ENCODE results near the gene CRACR2A.

Gene CRACR2A

GRCh38 chr12:3593906-3594483, 158.9 kb downstream of the CRACR2A start:
- Histone ChIP-seq H3K9me3 (ENCODE audit: low read length) (no peaks in the 10 kb centered on the region), H3K27me3 (ENCODE audit: insufficient read depth, low read length) (no peaks in the 10 kb centered on the region), H3K9ac (ENCODE audit: low read length) (no peak overlapping the region), H3K27ac (ENCODE audit: low read depth, low read length, poor library complexity, severe bottlenecking) (no peak overlapping the region), H3K4me2 (ENCODE audit: low read length) (no peak overlapping the region), H3K79me2 (ENCODE audit: insufficient read depth, low read length) (no peaks in the 10 kb centered on the region), H4K20me1 (ENCODE audit: insufficient read depth, low read length) (no peaks in the 10 kb centered on the region), H3K36me3 (ENCODE audit: insufficient read depth, low read length) (no peaks in the 10 kb centered on the region), H3K4me3 (ENCODE audit: low read depth, low read length, poor library complexity, severe bottlenecking) (no peak overlapping the region), H2AFZ (ENCODE audit: low read length) (no peak overlapping the region), H3K9me2 (ENCODE audit: low read depth, low read length) (no peaks in the 10 kb centered on the region), H3K4me1 (ENCODE audit: insufficient read depth, low read length, severe bottlenecking) (no peaks in the 10 kb centered on the region), H3F3A (ENCODE audit: insufficient read depth, low read length) (no peaks in the 10 kb centered on the region)
- TF ChIP-seq, protein P1, sequence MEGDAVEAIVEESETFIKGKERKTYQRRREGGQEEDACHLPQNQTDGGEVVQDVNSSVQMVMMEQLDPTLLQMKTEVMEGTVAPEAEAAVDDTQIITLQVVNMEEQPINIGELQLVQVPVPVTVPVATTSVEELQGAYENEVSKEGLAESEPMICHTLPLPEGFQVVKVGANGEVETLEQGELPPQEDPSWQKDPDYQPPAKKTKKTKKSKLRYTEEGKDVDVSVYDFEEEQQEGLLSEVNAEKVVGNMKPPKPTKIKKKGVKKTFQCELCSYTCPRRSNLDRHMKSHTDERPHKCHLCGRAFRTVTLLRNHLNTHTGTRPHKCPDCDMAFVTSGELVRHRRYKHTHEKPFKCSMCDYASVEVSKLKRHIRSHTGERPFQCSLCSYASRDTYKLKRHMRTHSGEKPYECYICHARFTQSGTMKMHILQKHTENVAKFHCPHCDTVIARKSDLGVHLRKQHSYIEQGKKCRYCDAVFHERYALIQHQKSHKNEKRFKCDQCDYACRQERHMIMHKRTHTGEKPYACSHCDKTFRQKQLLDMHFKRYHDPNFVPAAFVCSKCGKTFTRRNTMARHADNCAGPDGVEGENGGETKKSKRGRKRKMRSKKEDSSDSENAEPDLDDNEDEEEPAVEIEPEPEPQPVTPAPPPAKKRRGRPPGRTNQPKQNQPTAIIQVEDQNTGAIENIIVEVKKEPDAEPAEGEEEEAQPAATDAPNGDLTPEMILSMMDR (IDR thresholded peaks at IDR 0.05; ENCODE audit: low read length), result no peak
- TF ChIP-seq EZH2 (IDR thresholded peaks at IDR 0.05; ENCODE audit: borderline replicate concordance, low read length), result no peak

DNA sequence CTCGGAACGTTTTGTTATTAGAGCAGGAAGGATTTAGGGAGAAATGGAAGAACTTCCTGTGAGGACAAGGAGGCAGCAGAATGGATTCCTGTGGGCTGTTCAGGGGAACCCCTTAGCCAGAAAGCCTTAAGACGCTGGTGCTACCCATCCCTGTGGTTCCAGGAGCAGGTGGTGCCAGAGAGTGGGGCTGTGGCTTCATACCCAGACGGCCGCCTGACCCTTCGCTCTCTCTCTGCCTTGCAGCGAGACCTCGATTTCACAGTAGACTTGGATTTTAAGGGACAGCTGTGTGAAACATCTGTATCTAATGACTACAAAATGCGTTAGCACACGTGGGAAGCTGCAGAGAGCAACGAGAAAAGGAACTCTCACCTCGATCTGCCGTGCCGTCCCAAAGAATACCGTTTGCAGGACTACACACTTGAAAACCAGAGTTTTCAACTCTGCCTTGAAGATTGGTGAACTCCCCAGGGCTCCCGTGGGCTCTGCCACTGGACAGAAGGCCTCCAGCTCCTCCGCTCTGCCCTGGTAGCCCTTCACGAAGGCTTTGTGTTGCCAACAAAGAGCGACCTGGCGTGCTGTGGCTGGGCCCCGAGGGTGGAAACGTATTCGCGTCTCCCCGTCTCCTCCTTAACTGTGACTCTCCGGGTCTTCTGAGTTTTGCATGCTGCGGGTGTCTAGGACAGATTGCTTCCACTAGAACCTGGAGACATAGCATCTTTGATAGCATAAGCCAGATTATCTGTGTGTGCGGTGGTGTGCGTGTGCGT, 159.9 kb downstream of the CRACR2A start:
- TF ChIP-seq EZH2 (IDR thresholded peaks at IDR 0.05; ENCODE audit: borderline replicate concordance, low read length), result no peak
- Histone ChIP-seq H3K79me2 (ENCODE audit: insufficient read depth, low read length) (no peaks in the 10 kb centered on the region), H3K27ac (ENCODE audit: low read depth, low read length, poor library complexity, severe bottlenecking) (no peak overlapping the region), H3K4me1 (ENCODE audit: insufficient read depth, low read length, severe bottlenecking) (no peaks in the 10 kb centered on the region), H3K27me3 (ENCODE audit: insufficient read depth, low read length) (no peaks in the 10 kb centered on the region), H3K9me3 (ENCODE audit: low read length) (no peaks in the 10 kb centered on the region), H3K4me2 (ENCODE audit: low read length) (no peak overlapping the region), H3K9me2 (ENCODE audit: low read depth, low read length) (no peaks in the 10 kb centered on the region), H3K36me3 (ENCODE audit: insufficient read depth, low read length) (no peaks in the 10 kb centered on the region), H4K20me1 (ENCODE audit: insufficient read depth, low read length) (no peaks in the 10 kb centered on the region), H2AFZ (ENCODE audit: low read length) (no peak overlapping the region), H3K9ac (ENCODE audit: low read length) (no peak overlapping the region), H3F3A (ENCODE audit: insufficient read depth, low read length) (no peaks in the 10 kb centered on the region), H3K4me3 (ENCODE audit: low read depth, low read length, poor library complexity, severe bottlenecking) (no peak overlapping the region)

DNA sequence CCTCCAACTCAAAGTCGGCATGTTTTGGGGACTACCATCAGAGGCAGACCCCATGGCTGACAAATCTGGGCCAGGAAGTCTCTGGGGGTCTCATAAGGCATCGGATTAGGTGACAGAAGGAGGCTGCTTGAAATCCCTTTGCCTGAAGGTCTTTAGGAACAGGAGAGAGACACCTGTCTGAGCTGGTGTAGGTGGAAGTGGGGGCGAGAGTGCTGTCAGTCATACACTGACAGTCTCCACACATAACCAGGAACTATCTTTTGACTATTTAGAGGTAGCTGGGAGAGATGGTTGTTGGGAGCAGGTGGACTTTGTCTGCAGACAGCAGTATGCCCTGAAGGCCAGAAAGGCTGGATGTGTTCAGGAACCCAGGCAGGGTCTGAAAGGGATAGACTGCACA, 163.2 kb downstream of the CRACR2A start:
- Histone ChIP-seq H3K4me1 (ENCODE audit: insufficient read depth, low read length, severe bottlenecking) (no peaks in the 10 kb centered on the region), H4K20me1 (ENCODE audit: insufficient read depth, low read length) (no peaks in the 10 kb centered on the region), H3K27ac (ENCODE audit: low read depth, low read length, poor library complexity, severe bottlenecking) (no peak overlapping the region), H3K9ac (ENCODE audit: low read length) (no peak overlapping the region), H3K9me2 (ENCODE audit: low read depth, low read length) (no peaks in the 10 kb centered on the region), H3K9me3 (ENCODE audit: low read length) (no peaks in the 10 kb centered on the region), H3K4me3 (ENCODE audit: low read depth, low read length, poor library complexity, severe bottlenecking) (no peak overlapping the region), H3K36me3 (ENCODE audit: insufficient read depth, low read length) (no peaks in the 10 kb centered on the region), H3K27me3 (ENCODE audit: insufficient read depth, low read length) (no peaks in the 10 kb centered on the region), H2AFZ (ENCODE audit: low read length) (no peak overlapping the region), H3F3A (ENCODE audit: insufficient read depth, low read length) (no peaks in the 10 kb centered on the region), H3K4me2 (ENCODE audit: low read length) (no peak overlapping the region), H3K79me2 (ENCODE audit: insufficient read depth, low read length) (no peaks in the 10 kb centered on the region)
- no peak for TF ChIP-seq EZH2 (IDR thresholded peaks at IDR 0.05; ENCODE audit: borderline replicate concordance, low read length)
- TF ChIP-seq, protein P1 (IDR thresholded peaks at IDR 0.05; ENCODE audit: low read length), result no peak

Measured in OCI-LY1 (cell line).